A549 (cell line): ENCODE data around the gene DEGS1. TPM values are rescaled to one million over a fixed set of nuclear protein-coding genes. Genes with fewer than 3 reads are reported as not detected.
A peak's percentile ranks its signal among the peaks of the same experiment; 100 is the strongest.

Experiments
- ATAC-seq, 2 experiments: fragments of 200-7000 bp in 1 of 2; fragments of >200 bp in 1 of 2; cut with Nextera tagmentation in 1 of 2; cut with Tn5 transposase in 1 of 2; 3 replicates each; pipeline versions ENCODE4 v1.8.0 to v1.9.1; 2018 to 2020; ENCODE audit warnings: mild to moderate bottlenecking in 1 of 2, moderate library complexity in 1 of 2
- CTCF ChIA-PET: fragments of 300-600 bp; sonication (Branson Sonifier 250); formaldehyde crosslinking; extraction: SDS; loops from one replicate; lab custom pipeline; 2021; ENCODE audit warnings: antibody characterized with exemption, inconsistent platforms; lab: Yijun Ruan, JAX
- POLR2A ChIA-PET: fragments of 350-600 bp; formaldehyde crosslinking; extraction: SDS; loops from one replicate; lab custom pipeline; 2021; ENCODE audit warnings: antibody characterized with exemption, inconsistent platforms; lab: Yijun Ruan, JAX
- DNase-seq, 2 experiments: peaks; one replicate each; pipeline versions ENCODE4 v3.0.0 to v3.0.0-alpha.2; 2011 to 2016; ENCODE audit warnings: low read depth in 1 of 2, low spot score in 1 of 2
- FAIRE-seq: peaks from 2 replicates; lab custom pipeline; 2011; peaks lifted over from hg19 to GRCh38; lab: Jason Lieb, UNC
- H3K27ac ChIP-seq, 2 experiments: fragments of >200 bp; sonication (Bioruptor Twin); formaldehyde crosslinking; 3 replicates each; pipeline ENCODE4 v1.5.1; 2016 to 2017
- H3K4me1 ChIP-seq: fragments of >200 bp; sonication (Bioruptor Twin); formaldehyde crosslinking; 3 replicates; pipeline ENCODE4 v1.6.1; 2016
- H3K4me2 ChIP-seq: fragments of >200 bp; sonication (Bioruptor Twin); formaldehyde crosslinking; 3 replicates; pipeline ENCODE4 v1.6.1; 2016
- H3K4me3 ChIP-seq: fragments of >200 bp; sonication (Bioruptor Twin); formaldehyde crosslinking; 3 replicates; pipeline ENCODE4 v1.5.1; 2016
- H3K9me3 ChIP-seq: fragments of >200 bp; sonication (Bioruptor Twin); formaldehyde crosslinking; 3 replicates; pipeline ENCODE4 v1.6.1; 2016
- CBX2 ChIP-seq: fragments of 200-600 bp; sonication (generic); IDR thresholded peaks from 2 replicates; pipeline ENCODE4 v1.6.1; 2016; ENCODE audit warnings: low read depth, mild to moderate bottlenecking, borderline replicate concordance
- CBX8 ChIP-seq: fragments of 200-600 bp; sonication (generic); IDR thresholded peaks from 2 replicates; pipeline ENCODE4 v1.6.1; 2016
- CHD2 ChIP-seq: fragments of 150-350 bp; IDR thresholded peaks from 2 replicates; pipeline ENCODE4 v1.6.1; 2014; ENCODE audit warnings: low read length; ENCODE audit not compliant: partially characterized antibody
- EHF ChIP-seq: fragments of 250-450 bp; sonication (Bioruptor Pico); IDR thresholded peaks from 2 replicates; pipeline ENCODE4 v1.5.0; 2020; ENCODE audit warnings: mild to moderate bottlenecking
- EP300 ChIP-seq, 2 experiments: fragments of >200 bp; sonication (Bioruptor Twin); formaldehyde crosslinking; IDR thresholded peaks; 2 replicates in 1 of 2; 3 replicates in 1 of 2; pipeline ENCODE4 v1.6.1; 2016 to 2017
- FOSL2 ChIP-seq, 2 experiments: fragments of 450-650 bp in 1 of 2; fragments of >200 bp in 1 of 2; sonication (Bioruptor Twin) in 1 of 2; formaldehyde crosslinking; IDR thresholded peaks; 2 replicates each; pipeline versions ENCODE4 v1.5.0 to v1.6.1; 2016 to 2020; ENCODE audit warnings: mild to moderate bottlenecking in 1 of 2, moderate library complexity in 1 of 2
- FOXS1 ChIP-seq: fragments of 250-450 bp; sonication (Bioruptor Pico); IDR thresholded peaks from 2 replicates; pipeline ENCODE4 v1.5.0; 2020; ENCODE audit warnings: mild to moderate bottlenecking, moderate library complexity
- GATA3 ChIP-seq: IDR thresholded peaks from 2 replicates; pipeline ENCODE4 v1.6.1; 2012; ENCODE audit warnings: borderline replicate concordance
- HEYL ChIP-seq: fragments of 250-450 bp; sonication (Bioruptor Pico); IDR thresholded peaks from 2 replicates; pipeline ENCODE4 v1.8.0; 2021; ENCODE audit warnings: mild to moderate bottlenecking, moderate library complexity
- JUNB ChIP-seq: fragments of >200 bp; sonication (Bioruptor Twin); formaldehyde crosslinking; IDR thresholded peaks from 2 replicates; pipeline ENCODE4 v1.6.1; 2016
- KDM1A ChIP-seq: fragments of 200-600 bp; sonication (generic); IDR thresholded peaks from 2 replicates; pipeline ENCODE4 v1.6.1; 2016; ENCODE audit warnings: low read depth, mild to moderate bottlenecking
- KDM5A ChIP-seq: fragments of 200-600 bp; sonication (generic); IDR thresholded peaks from 2 replicates; pipeline ENCODE4 v1.6.1; 2016; ENCODE audit warnings: antibody characterized with exemption, mild to moderate bottlenecking
- MAZ ChIP-seq: fragments of 150-350 bp; IDR thresholded peaks from 2 replicates; pipeline ENCODE4 v1.6.1; 2014; ENCODE audit warnings: antibody characterized with exemption, low read depth, low read length, borderline replicate concordance
- MYC ChIP-seq: IDR thresholded peaks from 2 replicates; pipeline ENCODE4 v1.6.1; 2012; ENCODE audit warnings: mild to moderate bottlenecking, inconsistent platforms, low read length, improper control_type of control experiment, borderline replicate concordance
- NPAS2 ChIP-seq: fragments of 250-450 bp; sonication (Bioruptor Pico); IDR thresholded peaks from 2 replicates; pipeline ENCODE4 v1.8.0; 2022; ENCODE audit warnings: mild to moderate bottlenecking, moderate library complexity, borderline replicate concordance
- NR3C1 ChIP-seq: fragments of >200 bp; sonication (Bioruptor Twin); formaldehyde crosslinking; IDR thresholded peaks from 3 replicates; pipeline ENCODE4 v1.6.1; 2017
- PHF8 ChIP-seq: fragments of 200-600 bp; sonication (generic); IDR thresholded peaks from 2 replicates; pipeline ENCODE4 v1.6.1; 2016; ENCODE audit warnings: low read depth, mild to moderate bottlenecking, antibody characterized with exemption, moderate library complexity, borderline replicate concordance
- POLR2A ChIP-seq: IDR thresholded peaks from 2 replicates; pipeline ENCODE4 v1.6.1; 2012; ENCODE audit warnings: mild to moderate bottlenecking, low read length
- RAD21 ChIP-seq, 2 experiments: fragments of >200 bp in 1 of 2; sonication (Bioruptor Twin) in 1 of 2; formaldehyde crosslinking in 1 of 2; IDR thresholded peaks in 1 of 2; conservative IDR thresholded peaks in 1 of 2; 2 replicates in 1 of 2; 3 replicates in 1 of 2; pipeline ENCODE4 v1.6.1; 2012 to 2018; ENCODE audit warnings: inconsistent platforms in 1 of 2
- SMC3 ChIP-seq: fragments of >200 bp; sonication (Bioruptor Twin); formaldehyde crosslinking; IDR thresholded peaks from 3 replicates; pipeline ENCODE4 v1.6.1; 2018; ENCODE audit warnings: inconsistent platforms
- TFCP2L1 ChIP-seq: fragments of 250-450 bp; sonication (Bioruptor Pico); IDR thresholded peaks from 2 replicates; pipeline ENCODE4 v1.5.0; 2021; ENCODE audit warnings: mild to moderate bottlenecking
- TP53 ChIP-seq: fragments of 250-450 bp; sonication (Bioruptor Pico); IDR thresholded peaks from 2 replicates; pipeline ENCODE4 v1.5.0; 2021; ENCODE audit warnings: mild to moderate bottlenecking, moderate library complexity
- ZFP36 ChIP-seq: fragments of 450-650 bp; IDR thresholded peaks from 2 replicates; pipeline ENCODE4 v1.6.1; 2014; ENCODE audit warnings: borderline replicate concordance; ENCODE audit not compliant: partially characterized antibody
- WGBS: methylation state at CpG from one replicate; pipeline ENCODE4 v1.1.6; 2017; ENCODE audit errors: missing lambda C conversion rate; 5-methylcytosine and 5-hydroxymethylcytosine counted together
- polyA plus RNA-seq, 4 experiments: library from polyadenylated mRNA; depleted of rRNA in 3 of 4; stranded (reverse); fragments of >200 nt; fragmentation: RNase III in 1 of 4; extraction: RNeasy Plus Mini Kit Qiagen cat#74134 plus additional on column Dnase treatment in 1 of 4; gene quantifications; 2 replicates in 3 of 4; 3 replicates in 1 of 4; pipeline ENCODE4 v1.2.3, GENCODE V29; 2011 to 2017
- TF ChIP-seq, protein P1 (sequence below): fragments of >200 bp; sonication (Bioruptor Twin); formaldehyde crosslinking; IDR thresholded peaks from 3 replicates; pipeline ENCODE4 v1.5.1; 2016
- TF ChIP-seq, protein P2 (sequence below): fragments of 250-450 bp; sonication (Bioruptor Pico); IDR thresholded peaks from 2 replicates; pipeline ENCODE4 v1.5.0; 2021; ENCODE audit warnings: mild to moderate bottlenecking, moderate library complexity, borderline replicate concordance
- TF ChIP-seq, protein P3 (sequence below): fragments of >200 bp; sonication (Bioruptor Twin); formaldehyde crosslinking; IDR thresholded peaks from 3 replicates; pipeline ENCODE4 v1.6.1; 2016
- TF ChIP-seq, protein P4 (sequence below): fragments of 450-650 bp; IDR thresholded peaks from 2 replicates; pipeline ENCODE4 v1.6.1; 2014; ENCODE audit warnings: antibody characterized with exemption
- TF ChIP-seq, protein P5 (sequence below): fragments of >200 bp; sonication (Bioruptor Twin); formaldehyde crosslinking; IDR thresholded peaks from 2 replicates; pipeline ENCODE4 v1.6.1; 2016
- TF ChIP-seq, protein P6 (sequence below): fragments of 150-350 bp; IDR thresholded peaks from 2 replicates; pipeline ENCODE4 v1.6.1; 2014; ENCODE audit warnings: low read depth, mild to moderate bottlenecking, low read length
- TF ChIP-seq, protein P7 (sequence below): IDR thresholded peaks from 2 replicates; pipeline ENCODE4 v1.6.1; 2012; ENCODE audit warnings: low read depth, borderline replicate concordance

The DEGS1 gene
- polyA plus RNA-seq, 2 of the 4 experiments (the other 2 are of a cell fraction) = 109 to 112 TPM

DNA sequence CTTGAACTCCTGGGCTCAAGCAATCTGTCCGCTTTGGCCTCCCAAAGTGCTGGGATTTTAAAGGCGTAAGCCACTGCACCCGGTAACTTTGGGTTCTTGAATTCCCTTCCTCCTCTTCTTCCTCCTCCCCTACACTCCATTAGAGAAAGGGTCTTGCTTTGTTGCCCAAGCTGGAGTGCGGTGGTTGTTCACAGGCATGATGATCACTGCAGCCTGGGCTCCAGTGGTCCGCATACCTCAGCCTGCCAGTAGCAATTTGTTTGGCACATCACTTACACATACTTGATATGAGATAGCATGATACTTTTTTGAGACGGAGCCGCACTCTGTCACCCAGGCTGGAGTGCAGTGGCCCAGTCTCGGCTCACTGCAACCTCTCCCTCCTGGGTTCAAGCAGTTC lies 2.2 kb downstream of the DEGS1 start:
- ChIA-PET CTCF (no interaction called here), POLR2A (no interaction called here)
- H3K4me2 ChIP-seq = peak overlapping the region; percentile 76; the same call in 2 of the 3 replicates
- no peak for TF ChIP-seq KDM5A
- no peak for TF ChIP-seq CBX2
- TF ChIP-seq, protein P1, sequence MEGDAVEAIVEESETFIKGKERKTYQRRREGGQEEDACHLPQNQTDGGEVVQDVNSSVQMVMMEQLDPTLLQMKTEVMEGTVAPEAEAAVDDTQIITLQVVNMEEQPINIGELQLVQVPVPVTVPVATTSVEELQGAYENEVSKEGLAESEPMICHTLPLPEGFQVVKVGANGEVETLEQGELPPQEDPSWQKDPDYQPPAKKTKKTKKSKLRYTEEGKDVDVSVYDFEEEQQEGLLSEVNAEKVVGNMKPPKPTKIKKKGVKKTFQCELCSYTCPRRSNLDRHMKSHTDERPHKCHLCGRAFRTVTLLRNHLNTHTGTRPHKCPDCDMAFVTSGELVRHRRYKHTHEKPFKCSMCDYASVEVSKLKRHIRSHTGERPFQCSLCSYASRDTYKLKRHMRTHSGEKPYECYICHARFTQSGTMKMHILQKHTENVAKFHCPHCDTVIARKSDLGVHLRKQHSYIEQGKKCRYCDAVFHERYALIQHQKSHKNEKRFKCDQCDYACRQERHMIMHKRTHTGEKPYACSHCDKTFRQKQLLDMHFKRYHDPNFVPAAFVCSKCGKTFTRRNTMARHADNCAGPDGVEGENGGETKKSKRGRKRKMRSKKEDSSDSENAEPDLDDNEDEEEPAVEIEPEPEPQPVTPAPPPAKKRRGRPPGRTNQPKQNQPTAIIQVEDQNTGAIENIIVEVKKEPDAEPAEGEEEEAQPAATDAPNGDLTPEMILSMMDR = no peak
- TF ChIP-seq, protein P2, sequence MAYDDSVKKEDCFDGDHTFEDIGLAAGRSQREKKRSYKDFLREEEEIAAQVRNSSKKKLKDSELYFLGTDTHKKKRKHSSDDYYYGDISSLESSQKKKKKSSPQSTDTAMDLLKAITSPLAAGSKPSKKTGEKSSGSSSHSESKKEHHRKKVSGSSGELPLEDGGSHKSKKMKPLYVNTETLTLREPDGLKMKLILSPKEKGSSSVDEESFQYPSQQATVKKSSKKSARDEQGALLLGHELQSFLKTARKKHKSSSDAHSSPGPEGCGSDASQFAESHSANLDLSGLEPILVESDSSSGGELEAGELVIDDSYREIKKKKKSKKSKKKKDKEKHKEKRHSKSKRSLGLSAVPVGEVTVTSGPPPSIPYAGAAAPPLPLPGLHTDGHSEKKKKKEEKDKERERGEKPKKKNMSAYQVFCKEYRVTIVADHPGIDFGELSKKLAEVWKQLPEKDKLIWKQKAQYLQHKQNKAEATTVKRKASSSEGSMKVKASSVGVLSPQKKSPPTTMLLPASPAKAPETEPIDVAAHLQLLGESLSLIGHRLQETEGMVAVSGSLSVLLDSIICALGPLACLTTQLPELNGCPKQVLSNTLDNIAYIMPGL (CRISPR knock-in tag) = no peak
- no peak for TF ChIP-seq MYC
- no peak for TF ChIP-seq SMC3
- TF ChIP-seq FOXS1 (CRISPR knock-in tag) = no peak
- TF ChIP-seq, protein P3, sequence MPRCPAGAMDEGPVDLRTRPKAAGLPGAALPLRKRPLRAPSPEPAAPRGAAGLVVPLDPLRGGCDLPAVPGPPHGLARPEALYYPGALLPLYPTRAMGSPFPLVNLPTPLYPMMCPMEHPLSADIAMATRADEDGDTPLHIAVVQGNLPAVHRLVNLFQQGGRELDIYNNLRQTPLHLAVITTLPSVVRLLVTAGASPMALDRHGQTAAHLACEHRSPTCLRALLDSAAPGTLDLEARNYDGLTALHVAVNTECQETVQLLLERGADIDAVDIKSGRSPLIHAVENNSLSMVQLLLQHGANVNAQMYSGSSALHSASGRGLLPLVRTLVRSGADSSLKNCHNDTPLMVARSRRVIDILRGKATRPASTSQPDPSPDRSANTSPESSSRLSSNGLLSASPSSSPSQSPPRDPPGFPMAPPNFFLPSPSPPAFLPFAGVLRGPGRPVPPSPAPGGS = no peak
- no peak for TF ChIP-seq KDM1A
- no peak for TF ChIP-seq RAD21 (conservative IDR thresholded peaks at IDR 0.05 in 1 of 2, IDR thresholded peaks at IDR 0.05 in 1 of 2)
- no peak for TF ChIP-seq TFCP2L1 (CRISPR knock-in tag)
- no peak for TF ChIP-seq HEYL (CRISPR knock-in tag)
- no peak for TF ChIP-seq GATA3
- TF ChIP-seq ZFP36 = no peak
- TF ChIP-seq, protein P4, sequence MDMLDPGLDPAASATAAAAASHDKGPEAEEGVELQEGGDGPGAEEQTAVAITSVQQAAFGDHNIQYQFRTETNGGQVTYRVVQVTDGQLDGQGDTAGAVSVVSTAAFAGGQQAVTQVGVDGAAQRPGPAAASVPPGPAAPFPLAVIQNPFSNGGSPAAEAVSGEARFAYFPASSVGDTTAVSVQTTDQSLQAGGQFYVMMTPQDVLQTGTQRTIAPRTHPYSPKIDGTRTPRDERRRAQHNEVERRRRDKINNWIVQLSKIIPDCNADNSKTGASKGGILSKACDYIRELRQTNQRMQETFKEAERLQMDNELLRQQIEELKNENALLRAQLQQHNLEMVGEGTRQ = no peak
- no peak for TF ChIP-seq NR3C1
- DNase-seq (no peak), ATAC-seq (no peak), FAIRE-seq (no peak)
- H3K27ac ChIP-seq = no peak overlapping the region
- H3K4me3 ChIP-seq = no peak overlapping the region
- peaks cover 4% of the 10 kb centered on the region; the same call in 1 of the 3 replicates for H3K9me3 ChIP-seq
- peaks cover 11% of the 10 kb centered on the region; the same call in 2 of the 3 replicates for H3K4me1 ChIP-seq
- WGBS = 96% methylated on average over 8 of the region's 8 CpGs

DNA sequence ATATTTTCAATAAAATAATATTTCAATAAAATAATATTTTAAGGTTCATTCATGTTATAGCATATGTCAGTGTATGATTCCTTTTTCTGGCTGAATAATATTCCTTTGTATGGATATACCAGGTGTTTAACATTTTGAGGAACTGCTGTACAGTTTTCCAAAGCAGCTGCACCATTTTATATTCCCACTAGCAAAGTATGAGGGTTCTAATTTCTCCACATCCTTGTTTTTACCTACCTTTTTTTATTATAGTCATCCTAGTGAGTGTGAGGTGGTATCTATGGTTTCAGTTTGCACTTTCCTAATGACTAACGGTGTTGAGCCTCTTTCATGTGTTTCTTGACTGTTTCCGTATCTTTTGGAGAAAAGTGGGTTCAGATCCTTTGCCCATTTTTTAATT lies 5.2 kb downstream of the DEGS1 start:
- ChIA-PET POLR2A (no interaction called here), CTCF (interaction anchor here (1.0 kb wide), 1 partner anchor 11 kb away, joined by 4 read pairs; no protein-coding TSS in a partner anchor)
- Histone ChIP-seq H3K4me1 (peaks cover 8% of the 10 kb centered on the region; the same call in 1 of the 3 replicates), H3K27ac (no peak overlapping the region), H3K4me2 (no peak overlapping the region), H3K9me3 (peaks cover 4% of the 10 kb centered on the region; the same call in 1 of the 3 replicates), H3K4me3 (no peak overlapping the region)
- ATAC-seq (no peak), FAIRE-seq (no peak), DNase-seq (no peak)
- WGBS = 90% methylated on average over 2 of the region's 2 CpGs
- TF ChIP-seq, protein P5, sequence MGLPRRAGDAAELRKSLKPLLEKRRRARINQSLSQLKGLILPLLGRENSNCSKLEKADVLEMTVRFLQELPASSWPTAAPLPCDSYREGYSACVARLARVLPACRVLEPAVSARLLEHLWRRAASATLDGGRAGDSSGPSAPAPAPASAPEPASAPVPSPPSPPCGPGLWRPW = no peak
- TF ChIP-seq PHF8 = no peak
- TF ChIP-seq FOSL2 (IDR thresholded peaks at IDR 0.05) = no peak
- no peak for TF ChIP-seq FOSL2 (CRISPR knock-in tag; IDR thresholded peaks at IDR 0.05)
- TF ChIP-seq JUNB = no peak
- no peak for TF ChIP-seq MAZ
- TF ChIP-seq, protein P6, sequence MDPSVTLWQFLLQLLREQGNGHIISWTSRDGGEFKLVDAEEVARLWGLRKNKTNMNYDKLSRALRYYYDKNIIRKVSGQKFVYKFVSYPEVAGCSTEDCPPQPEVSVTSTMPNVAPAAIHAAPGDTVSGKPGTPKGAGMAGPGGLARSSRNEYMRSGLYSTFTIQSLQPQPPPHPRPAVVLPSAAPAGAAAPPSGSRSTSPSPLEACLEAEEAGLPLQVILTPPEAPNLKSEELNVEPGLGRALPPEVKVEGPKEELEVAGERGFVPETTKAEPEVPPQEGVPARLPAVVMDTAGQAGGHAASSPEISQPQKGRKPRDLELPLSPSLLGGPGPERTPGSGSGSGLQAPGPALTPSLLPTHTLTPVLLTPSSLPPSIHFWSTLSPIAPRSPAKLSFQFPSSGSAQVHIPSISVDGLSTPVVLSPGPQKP = no peak
- TF ChIP-seq NPAS2 (CRISPR knock-in tag) = no peak
- TF ChIP-seq TP53 = no peak
- no peak for TF ChIP-seq EHF
- no peak for TF ChIP-seq POLR2A
- TF ChIP-seq GATA3 = no peak
- TF ChIP-seq CBX8 = no peak
- no peak for TF ChIP-seq EP300 (IDR thresholded peaks at IDR 0.05)
- TF ChIP-seq CHD2 = no peak
- TF ChIP-seq, protein P7, sequence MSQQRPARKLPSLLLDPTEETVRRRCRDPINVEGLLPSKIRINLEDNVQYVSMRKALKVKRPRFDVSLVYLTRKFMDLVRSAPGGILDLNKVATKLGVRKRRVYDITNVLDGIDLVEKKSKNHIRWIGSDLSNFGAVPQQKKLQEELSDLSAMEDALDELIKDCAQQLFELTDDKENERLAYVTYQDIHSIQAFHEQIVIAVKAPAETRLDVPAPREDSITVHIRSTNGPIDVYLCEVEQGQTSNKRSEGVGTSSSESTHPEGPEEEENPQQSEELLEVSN = no peak
- TF ChIP-seq, protein P3 = no peak
